ENCODE measurements around the gene MYLK4. TPM values are rescaled to one million over a fixed set of nuclear protein-coding genes. Genes with fewer than 3 reads are reported as not detected.

Gene MYLK4
- total RNA-seq, 1 experiment from 2014 or later: 0.73 TPM

DNA sequence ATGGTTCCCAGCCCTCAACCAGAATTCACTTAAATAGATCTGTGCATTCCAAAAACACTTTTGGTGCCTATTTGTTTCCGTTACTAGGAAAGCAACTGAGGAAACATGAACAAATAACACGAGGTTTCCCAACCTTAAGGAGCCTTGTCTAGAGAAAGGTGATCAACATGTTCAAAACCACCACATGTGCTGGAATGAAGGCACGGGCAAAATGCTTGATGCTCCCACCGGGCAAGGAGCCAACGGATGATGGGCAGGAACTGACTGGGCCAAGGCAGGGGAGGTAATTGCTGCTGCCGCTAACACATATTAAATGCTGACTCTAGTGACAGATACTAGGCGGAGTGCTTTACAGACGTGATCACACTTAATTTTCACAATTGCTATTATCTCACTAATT is 2.5 kb downstream of the MYLK4 start:
- Mint-ChIP-seq H3K27me3 (ENCODE audit: unreplicated experiment) (no peaks in the 10 kb centered on the region), H3K9me3 (ENCODE audit: low read depth, unreplicated experiment) (no peaks in the 10 kb centered on the region), H3K27ac (ENCODE audit: unreplicated experiment) (no peak overlapping the region), H3K36me3 (ENCODE audit: insufficient read depth, unreplicated experiment) (no peaks in the 10 kb centered on the region), H3K4me3 (ENCODE audit: low read depth, unreplicated experiment) (no peak overlapping the region), H3K4me1 (ENCODE audit: low read depth, unreplicated experiment) (peaks cover 16% of the 10 kb centered on the region)
- no TSS peak for BruUV-seq (replicated peaks)
- intact Hi-C loops (cut with micrococcal nuclease; ENCODE audit: unreplicated experiment): no loop called here
- CTCF ChIA-PET: interaction anchor here (0.5 kb wide), 1 partner anchor 9 kb away, joined by 5 read pairs; no protein-coding TSS in a partner anchor
- no peak for TF ChIP-seq CTCF (IDR thresholded peaks at IDR 0.05; ENCODE audit: unreplicated experiment)
- DNase-seq: no peak

- Mint-ChIP-seq H3K9me3 (ENCODE audit: low read depth, unreplicated experiment) (no peaks in the 10 kb centered on the region), H3K36me3 (ENCODE audit: insufficient read depth, unreplicated experiment) (no peaks in the 10 kb centered on the region), H3K4me1 (ENCODE audit: low read depth, unreplicated experiment) (peaks cover 7% of the 10 kb centered on the region), H3K27me3 (ENCODE audit: unreplicated experiment) (no peaks in the 10 kb centered on the region), H3K27ac (ENCODE audit: unreplicated experiment) (no peak overlapping the region), H3K4me3 (ENCODE audit: low read depth, unreplicated experiment) (no peak overlapping the region)
- DNase-seq: no peak
- TF ChIP-seq CTCF (IDR thresholded peaks at IDR 0.05; ENCODE audit: unreplicated experiment): no peak
- no TSS peak for BruUV-seq (replicated peaks)
- intact Hi-C loops (cut with micrococcal nuclease; ENCODE audit: unreplicated experiment): no loop called here
- CTCF ChIA-PET: no interaction called here
These were observed 4.1 kb downstream of the MYLK4 start for GRCh38 chr6:2746557-2747061.

DNA sequence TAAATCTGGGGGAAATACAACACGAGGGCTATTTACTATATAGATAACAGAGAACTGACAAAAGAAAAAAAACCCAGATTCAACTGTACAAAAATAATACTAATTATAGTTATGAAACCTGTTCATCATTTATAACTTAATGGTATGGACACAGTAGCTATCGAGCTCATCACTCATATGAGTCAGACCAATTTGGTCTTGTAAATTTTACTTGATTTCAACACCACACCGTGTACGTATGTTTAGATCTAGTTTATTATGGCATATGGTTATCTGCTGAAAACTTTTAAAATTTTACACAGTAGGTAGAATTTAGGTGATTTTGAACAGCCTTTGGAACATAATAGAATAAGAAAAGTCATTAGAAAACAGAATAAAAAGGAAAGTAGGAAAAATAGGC is 5.5 kb downstream of the MYLK4 start:
- Mint-ChIP-seq H3K4me3 (ENCODE audit: low read depth, unreplicated experiment) (no peak overlapping the region), H3K27ac (ENCODE audit: unreplicated experiment) (no peak overlapping the region), H3K9me3 (ENCODE audit: low read depth, unreplicated experiment) (no peaks in the 10 kb centered on the region), H3K36me3 (ENCODE audit: insufficient read depth, unreplicated experiment) (no peaks in the 10 kb centered on the region), H3K27me3 (ENCODE audit: unreplicated experiment) (no peaks in the 10 kb centered on the region), H3K4me1 (ENCODE audit: low read depth, unreplicated experiment) (peaks cover 7% of the 10 kb centered on the region)
- CTCF ChIA-PET: no interaction called here
- no TSS peak for BruUV-seq (replicated peaks)
- TF ChIP-seq CTCF (IDR thresholded peaks at IDR 0.05; ENCODE audit: unreplicated experiment): no peak
- DNase-seq: no peak
- intact Hi-C loops (cut with micrococcal nuclease; ENCODE audit: unreplicated experiment): no loop called here

DNA sequence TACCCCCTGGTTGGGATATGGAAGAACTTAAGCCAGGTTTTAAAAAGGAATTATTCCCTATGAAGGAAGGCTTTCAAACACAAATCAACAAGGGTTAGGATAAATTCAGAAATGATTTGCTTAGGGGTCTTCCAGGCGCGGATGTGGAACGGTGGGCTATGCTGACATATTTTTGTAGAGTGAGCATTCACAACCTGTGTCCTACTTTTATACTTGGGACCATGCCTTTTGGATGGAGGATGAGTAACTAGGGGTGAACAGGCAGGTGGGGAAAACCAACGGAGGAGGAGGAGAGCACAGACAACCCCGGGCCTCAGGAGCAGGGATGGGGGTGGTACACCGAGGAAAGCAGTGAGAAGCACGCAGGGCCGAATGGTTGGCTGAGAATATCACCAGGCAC is 5.9 kb downstream of the MYLK4 start:
- no peak overlapping the region for H3K27ac Mint-ChIP-seq (ENCODE audit: unreplicated experiment)
- CTCF ChIA-PET: no interaction called here
- DNase-seq: no peak
- BruUV-seq (replicated peaks): no TSS peak
- H3K9me3 Mint-ChIP-seq (ENCODE audit: low read depth, unreplicated experiment): no peaks in the 10 kb centered on the region
- no peaks in the 10 kb centered on the region for H3K27me3 Mint-ChIP-seq (ENCODE audit: unreplicated experiment)
- peaks cover 7% of the 10 kb centered on the region for H3K4me1 Mint-ChIP-seq (ENCODE audit: low read depth, unreplicated experiment)
- intact Hi-C loops (cut with micrococcal nuclease; ENCODE audit: unreplicated experiment): no loop called here
- no peaks in the 10 kb centered on the region for H3K36me3 Mint-ChIP-seq (ENCODE audit: insufficient read depth, unreplicated experiment)
- no peak for TF ChIP-seq CTCF (IDR thresholded peaks at IDR 0.05; ENCODE audit: unreplicated experiment)
- H3K4me3 Mint-ChIP-seq (ENCODE audit: low read depth, unreplicated experiment): no peak overlapping the region
